Psoas muscle (tissue), 8 donors: ENCODE data around the gene FXYD5. TPM values are rescaled to one million over a fixed set of nuclear protein-coding genes. Genes with fewer than 3 reads are reported as not detected.

Experiments used
- ATAC-seq, 4 donors: fragments of 200-7000 bp; cut with Tn5 transposase; one replicate each; pipeline ENCODE4 v1.9.1; 2020; ENCODE audit warnings: moderate library complexity in 3 of 4, mild to moderate bottlenecking in 2 of 4
- DNase-seq, 2 donors: peaks; one replicate each; pipeline ENCODE4 v3.0.0-alpha.2; 2020
- H3K27ac ChIP-seq: fragments of 200-600 bp; one replicate; pipeline ENCODE4 v1.8.0; 2022
- H3K27me3 ChIP-seq, 3 donors: fragments of 200-600 bp in 1 of 3; one replicate each; pipeline versions ENCODE4 v1.6.1 to v1.8.0; 2013 to 2022; ENCODE audit warnings: low read length in 2 of 3, mild to moderate bottlenecking in 2 of 3, moderate library complexity in 1 of 3; ENCODE audit not compliant: insufficient read depth in 3 of 3
- H3K36me3 ChIP-seq, 2 donors: fragments of 200-600 bp in 1 of 2; one replicate each; pipeline versions ENCODE4 v1.6.1 to v1.8.0; 2013 to 2022; ENCODE audit warnings: low read depth in 1 of 2, mild to moderate bottlenecking in 1 of 2, moderate library complexity in 1 of 2; ENCODE audit not compliant: insufficient read depth in 1 of 2
- H3K4me1 ChIP-seq: fragments of 200-600 bp; one replicate; pipeline ENCODE4 v1.8.0; 2022
- H3K4me3 ChIP-seq: fragments of 200-600 bp; one replicate; pipeline ENCODE4 v1.8.0; 2022; ENCODE audit warnings: mild to moderate bottlenecking
- H3K9me3 ChIP-seq: fragments of 200-600 bp; one replicate; pipeline ENCODE4 v1.8.0; 2022
- CTCF ChIP-seq: fragments of 200-600 bp; IDR thresholded peaks from one replicate; pipeline ENCODE4 v1.8.0; 2022; ENCODE audit warnings: antibody characterized with exemption
- WGBS, 3 donors: extraction: QIAGEN DNeasy Blood & Tissue Kit; methylation state at CpG; one replicate each; pipeline versions ENCODE4 v1.1.6 to v1.1.7; 2013; 5-methylcytosine and 5-hydroxymethylcytosine counted together
- intact Hi-C, 2 donors: fragments of 100-400 bp; cut with DNase I; formaldehyde crosslinking; loops; one replicate each; pipeline versions ENCODE4 v1.11.0 to v1.14.2; 2022
- polyA plus RNA-seq, 3 donors: library from polyadenylated mRNA; stranded (reverse); fragments of 200-250 nt; gene quantifications; one replicate each; pipeline ENCODE4 v1.2.3, GENCODE V29; 2013
- total RNA-seq, 4 donors: library from RNA; stranded (reverse); fragmentation: NEBNext Ultra II Directional in 2 of 4; extraction: Animal tissue kit (Norgen Biotek cat#: 25700) in 2 of 4; gene quantifications; one replicate each; pipeline versions ENCODE4 v1.2.1 to v1.2.4, GENCODE V29; 2021 to 2023
- donor health status: healthy with polysubstance abuse.
- donor health status: DM: no; HTN: no; CAD: no; lungs with moderate emphysema.
- donor health status: Bipolar disorder and iron deficiency.
- donor health status: healthy.
- donor health status: DM: yes; HTN: yes; CAD: no.
- donor health status: DM: no; HTN: no; CAD: no.
- donor health status: DM: no; HTN: no; CAD: no.
- donor health status: DM: yes; HTN: yes; CAD: no.

FXYD5 gene
- total and polyA plus RNA-seq, 7 donors = 6.4 to 19.1 (median 11.5) TPM

- Histone ChIP-seq H3K9me3 (no peaks in the 10 kb centered on the region), H3K36me3 (no peaks in the 10 kb centered on the region), H3K27me3 (no peaks in the 10 kb centered on the region), H3K4me1 (peaks cover 28% of the 10 kb centered on the region), H3K27ac (peak overlapping the region; percentile 97), H3K4me3 (peak overlapping the region; percentile 66)
- DNase-seq = peak; percentile 78 to 94
- TF ChIP-seq CTCF = peak; percentile 92
- 0 to 2% (median 1%) methylated on average over 7 of the region's 7 CpGs for WGBS, 3 donors
- intact Hi-C loops = loop anchor here (1.0 to 5.0 kb wide), 5 partner anchors 21 to 93 kb away; partner anchors contain the start of genes FXYD3 (in 1 of the 2) and HPN (in 1 of the 2)
- ATAC-seq = peak; percentile 58 to 71 (median 60)
These were observed 19.1 kb upstream of the FXYD5 start for GRCh38 chr19:35135389-35135909.

GRCh38 chr19:35136231-35136630 lies 18.3 kb upstream of the FXYD5 start:
- Histone ChIP-seq H3K27ac (peak overlapping the region; percentile 97), H3K9me3 (no peaks in the 10 kb centered on the region), H3K27me3 (no peaks in the 10 kb centered on the region), H3K4me3 (no peak overlapping the region), H3K36me3 (no peaks in the 10 kb centered on the region), H3K4me1 (peaks cover 22% of the 10 kb centered on the region)
- 77 to 81% (median 78%) methylated on average over 11 of the region's 11 CpGs for WGBS, 3 donors
- intact Hi-C loops = loop anchor here (5.0 kb wide), 2 partner anchors 89 to 94 kb away; partner anchors contain the start of gene HPN (in 1 of the 2)
- DNase-seq = no peak
- ATAC-seq = no peak
- no peak for TF ChIP-seq CTCF

- Histone ChIP-seq H3K9me3 (no peaks in the 10 kb centered on the region), H3K4me1 (peaks cover 26% of the 10 kb centered on the region), H3K36me3 (peaks cover 0 to 7% of the 10 kb centered on the region in 2 donors), H3K4me3 (no peak overlapping the region), H3K27me3 (no peaks in the 10 kb centered on the region), H3K27ac (peak overlapping the region; percentile 97)
- ATAC-seq (no peak), DNase-seq (peak in 1 of 2 donors; percentile 31)
- intact Hi-C loops = loop anchor here (5.0 kb wide), 2 partner anchors 90 to 95 kb away; partner anchors contain the start of gene HPN (in 1 of the 2)
- TF ChIP-seq CTCF = no peak
- 62 to 72% (median 65%) methylated on average over 9 of the region's 9 CpGs for WGBS, 3 donors
These were observed 17.4 kb upstream of the FXYD5 start for GRCh38 chr19:35136977-35137702.

GRCh38 chr19:35138305-35138892 lies 16.1 kb upstream of the FXYD5 start, which contains the start of gene FXYD1:
Gene FXYD1, plus strand, starts transcription at chr19:35138824. Its CDS starts 1,256 bp downstream, at chr19:35140080.
- no peaks in the 10 kb centered on the region for H3K9me3 ChIP-seq
- ATAC-seq (peak; percentile 27 to 55 (median 52)), DNase-seq (peak; percentile 73 to 92)
- WGBS, 3 donors = 18 to 32% (median 19%) methylated on average over 13 to 18 of the region's 18 CpGs
- no peaks in the 10 kb centered on the region for H3K27me3 ChIP-seq
- peaks cover 0 to 16% of the 10 kb centered on the region in 2 donors for H3K36me3 ChIP-seq
- intact Hi-C loops = loop anchor here (5.0 kb wide), 2 partner anchors 91 to 96 kb away; partner anchors contain the start of gene HPN (in 1 of the 2)
- H3K4me1 ChIP-seq = peaks cover 26% of the 10 kb centered on the region
- no peak for TF ChIP-seq CTCF
- H3K4me3 ChIP-seq = peak within 1 kb of the TSS; percentile 69
- peak within 1 kb of the TSS; percentile 97 for H3K27ac ChIP-seq
